A375 (cell line): Measurements from ENCODE around the gene ZNF214. TPM values are rescaled to one million over a fixed set of nuclear protein-coding genes. Genes with fewer than 3 reads are reported as not detected.

ENCODE experiments used
- total RNA-seq: library from RNA; depleted of rRNA; stranded (reverse); fragments of >200 nt; shearing (Covaris generic); gene quantifications from 2 replicates; pipeline ENCODE4 v1.2.3, GENCODE V29; 2014; rRNA removed

The ZNF214 gene
- 1.3 and 5.1 TPM in 2 replicates for total RNA-seq

GRCh38 chr11:7020183-7020917, at the start of gene ZNF214, which contains the start of gene NLRP14:
ZNF214 (minus strand) TSS chr11:7020346; CDS start chr11:7002835, 17,511 bp downstream.
NLRP14 (plus strand) TSS chr11:7020479; CDS start chr11:7038587, 18,108 bp downstream.

Other genes with a start within 250 kb of the ZNF214 start
- 0.08 TPM in 1 of 2 replicates, not detected in the other for gene OR2AG2, start 248.4 kb downstream of the ZNF214 start, total RNA-seq
- not detected in 2 replicates for gene OR2AG1, start 237.3 kb downstream of the ZNF214 start, total RNA-seq
- gene OR6A2, start 220.7 kb downstream of the ZNF214 start, total RNA-seq, result 0.11 and 0.19 TPM in 2 replicates
- gene OR10A5, start 174.7 kb downstream of the ZNF214 start, total RNA-seq, result not detected in 2 replicates
- not detected in 2 replicates for gene OR10A2, start 157.3 kb downstream of the ZNF214 start, total RNA-seq
- not detected in 2 replicates for gene OR10A4, start 143.7 kb downstream of the ZNF214 start, total RNA-seq
- 0.40 TPM in 1 of 2 replicates, not detected in the other for gene OR2D2, start 127.8 kb downstream of the ZNF214 start, total RNA-seq
- not detected in 2 replicates for gene OR2D3, start 99.3 kb downstream of the ZNF214 start, total RNA-seq
- gene ZNF215, start 93.9 kb downstream of the ZNF214 start, total RNA-seq, result 4.3 and 4.8 TPM in 2 replicates
- gene NLRP14, start 133 bp upstream of the ZNF214 start, total RNA-seq, result 0.19 TPM in 1 of 2 replicates, not detected in the other
- gene RBMXL2, start 68.7 kb upstream of the ZNF214 start, total RNA-seq, result 0.11 TPM in 1 of 2 replicates, not detected in the other
- gene SYT9, start 231.6 kb upstream of the ZNF214 start, total RNA-seq, result not detected in 2 replicates